ENCODE measurements around the gene DDX56.

DNA sequence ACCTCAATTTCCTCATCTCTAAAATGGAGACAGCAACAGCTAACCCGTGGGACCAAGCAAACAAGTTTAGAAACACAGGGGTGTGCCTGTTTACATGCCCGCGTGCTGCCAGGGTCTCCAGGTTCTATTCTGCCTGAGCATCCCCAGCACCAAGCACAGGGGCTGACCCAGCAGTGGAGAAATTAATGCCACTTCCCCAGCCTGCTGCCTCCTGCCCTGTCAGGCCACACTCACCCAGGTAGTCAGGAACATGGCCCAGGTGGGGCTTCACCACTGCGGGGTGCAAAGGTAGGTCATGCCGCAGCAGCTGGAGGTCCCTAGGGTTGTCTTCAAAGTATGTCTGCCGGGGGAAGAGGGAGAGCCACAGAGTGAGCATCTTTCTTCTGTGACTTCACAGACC lies 5.8 kb downstream of the DDX56 start:
- TF ChIP-seq ZEB2 (IDR thresholded peaks at IDR 0.05) (no peak), SREBF2 (CRISPR knock-in tag; IDR thresholded peaks at IDR 0.05) (no peak), ZNF274 (IDR thresholded peaks at IDR 0.05; ENCODE audit: borderline replicate concordance, low read depth, low read length) (no peak), ZBTB8A (IDR thresholded peaks at IDR 0.05; ENCODE audit: partially characterized antibody) (no peak), NR3C1 (CRISPR knock-in tag; IDR thresholded peaks at IDR 0.05) (no peak)
- TF ChIP-seq, protein P1, sequence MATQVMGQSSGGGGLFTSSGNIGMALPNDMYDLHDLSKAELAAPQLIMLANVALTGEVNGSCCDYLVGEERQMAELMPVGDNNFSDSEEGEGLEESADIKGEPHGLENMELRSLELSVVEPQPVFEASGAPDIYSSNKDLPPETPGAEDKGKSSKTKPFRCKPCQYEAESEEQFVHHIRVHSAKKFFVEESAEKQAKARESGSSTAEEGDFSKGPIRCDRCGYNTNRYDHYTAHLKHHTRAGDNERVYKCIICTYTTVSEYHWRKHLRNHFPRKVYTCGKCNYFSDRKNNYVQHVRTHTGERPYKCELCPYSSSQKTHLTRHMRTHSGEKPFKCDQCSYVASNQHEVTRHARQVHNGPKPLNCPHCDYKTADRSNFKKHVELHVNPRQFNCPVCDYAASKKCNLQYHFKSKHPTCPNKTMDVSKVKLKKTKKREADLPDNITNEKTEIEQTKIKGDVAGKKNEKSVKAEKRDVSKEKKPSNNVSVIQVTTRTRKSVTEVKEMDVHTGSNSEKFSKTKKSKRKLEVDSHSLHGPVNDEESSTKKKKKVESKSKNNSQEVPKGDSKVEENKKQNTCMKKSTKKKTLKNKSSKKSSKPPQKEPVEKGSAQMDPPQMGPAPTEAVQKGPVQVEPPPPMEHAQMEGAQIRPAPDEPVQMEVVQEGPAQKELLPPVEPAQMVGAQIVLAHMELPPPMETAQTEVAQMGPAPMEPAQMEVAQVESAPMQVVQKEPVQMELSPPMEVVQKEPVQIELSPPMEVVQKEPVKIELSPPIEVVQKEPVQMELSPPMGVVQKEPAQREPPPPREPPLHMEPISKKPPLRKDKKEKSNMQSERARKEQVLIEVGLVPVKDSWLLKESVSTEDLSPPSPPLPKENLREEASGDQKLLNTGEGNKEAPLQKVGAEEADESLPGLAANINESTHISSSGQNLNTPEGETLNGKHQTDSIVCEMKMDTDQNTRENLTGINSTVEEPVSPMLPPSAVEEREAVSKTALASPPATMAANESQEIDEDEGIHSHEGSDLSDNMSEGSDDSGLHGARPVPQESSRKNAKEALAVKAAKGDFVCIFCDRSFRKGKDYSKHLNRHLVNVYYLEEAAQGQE (IDR thresholded peaks at IDR 0.05; ENCODE audit: borderline replicate concordance) = no peak
- TF ChIP-seq, protein P1 (CRISPR knock-in tag; IDR thresholded peaks at IDR 0.05; ENCODE audit: low read depth) = no peak
- TF ChIP-seq, protein P2, sequence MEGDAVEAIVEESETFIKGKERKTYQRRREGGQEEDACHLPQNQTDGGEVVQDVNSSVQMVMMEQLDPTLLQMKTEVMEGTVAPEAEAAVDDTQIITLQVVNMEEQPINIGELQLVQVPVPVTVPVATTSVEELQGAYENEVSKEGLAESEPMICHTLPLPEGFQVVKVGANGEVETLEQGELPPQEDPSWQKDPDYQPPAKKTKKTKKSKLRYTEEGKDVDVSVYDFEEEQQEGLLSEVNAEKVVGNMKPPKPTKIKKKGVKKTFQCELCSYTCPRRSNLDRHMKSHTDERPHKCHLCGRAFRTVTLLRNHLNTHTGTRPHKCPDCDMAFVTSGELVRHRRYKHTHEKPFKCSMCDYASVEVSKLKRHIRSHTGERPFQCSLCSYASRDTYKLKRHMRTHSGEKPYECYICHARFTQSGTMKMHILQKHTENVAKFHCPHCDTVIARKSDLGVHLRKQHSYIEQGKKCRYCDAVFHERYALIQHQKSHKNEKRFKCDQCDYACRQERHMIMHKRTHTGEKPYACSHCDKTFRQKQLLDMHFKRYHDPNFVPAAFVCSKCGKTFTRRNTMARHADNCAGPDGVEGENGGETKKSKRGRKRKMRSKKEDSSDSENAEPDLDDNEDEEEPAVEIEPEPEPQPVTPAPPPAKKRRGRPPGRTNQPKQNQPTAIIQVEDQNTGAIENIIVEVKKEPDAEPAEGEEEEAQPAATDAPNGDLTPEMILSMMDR (IDR thresholded peaks at IDR 0.05 in 2 of 3, conservative IDR thresholded peaks at IDR 0.05 in 1 of 3; ENCODE audit: insufficient read depth in 2 of 3, low read depth in 1 of 3, low read length in 3 of 3) = no peak
